ENCODE measurements around the gene ESYT2. TPM values are rescaled to one million over a fixed set of nuclear protein-coding genes. Genes with fewer than 3 reads are reported as not detected.

ESYT2 gene
- total RNA-seq = 83.6 and 138 TPM in 2 replicates

GRCh38 chr7:158829342-158830210 lies at the start of gene ESYT2:
TSS of gene ESYT2 (minus strand) at chr7:158829509. CDS start at chr7:158829418, 91 bp downstream.

GRCh38 chr7:158704524-158705233 lies 124.6 kb downstream of the ESYT2 start, which contains the start of gene NCAPG2:
TSS of gene NCAPG2 (minus strand) at chr7:158704804. CDS start at chr7:158701899, 2,905 bp downstream.

Other genes with a start within 250 kb of the ESYT2 start
- under 0.01 and 0.11 TPM in 2 replicates for gene PTPRN2, start 241.7 kb downstream of the ESYT2 start, total RNA-seq
- 9.0 and 13.4 TPM in 2 replicates for gene NCAPG2, start 124.7 kb downstream of the ESYT2 start, total RNA-seq
- 4.3 and 11.0 TPM in 2 replicates for gene DYNC2I1, start 27.0 kb upstream of the ESYT2 start, total RNA-seq

Data from placental epithelial cell (primary cell).